Measurements from ENCODE around the gene ARPP19.

DNA sequence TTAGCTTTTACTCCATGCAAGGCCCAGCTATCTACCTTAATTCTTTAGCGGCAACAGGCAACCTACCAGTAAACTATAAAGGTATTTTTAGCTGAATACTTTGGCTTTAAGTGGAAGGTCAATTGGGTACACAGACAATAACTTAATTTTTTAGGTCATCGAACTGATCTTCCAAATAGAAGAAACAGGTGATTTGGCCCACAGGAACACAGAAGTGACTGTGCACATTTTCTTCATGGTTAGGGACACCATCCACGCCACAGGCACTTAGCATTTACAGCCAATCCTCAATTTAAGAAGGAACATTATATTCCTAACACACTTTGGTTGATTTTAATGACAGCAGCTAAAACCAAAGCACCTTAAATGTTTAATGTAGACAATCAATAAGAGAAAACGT is 1.9 kb downstream of the ARPP19 start:
- TF ChIP-seq, protein P1, sequence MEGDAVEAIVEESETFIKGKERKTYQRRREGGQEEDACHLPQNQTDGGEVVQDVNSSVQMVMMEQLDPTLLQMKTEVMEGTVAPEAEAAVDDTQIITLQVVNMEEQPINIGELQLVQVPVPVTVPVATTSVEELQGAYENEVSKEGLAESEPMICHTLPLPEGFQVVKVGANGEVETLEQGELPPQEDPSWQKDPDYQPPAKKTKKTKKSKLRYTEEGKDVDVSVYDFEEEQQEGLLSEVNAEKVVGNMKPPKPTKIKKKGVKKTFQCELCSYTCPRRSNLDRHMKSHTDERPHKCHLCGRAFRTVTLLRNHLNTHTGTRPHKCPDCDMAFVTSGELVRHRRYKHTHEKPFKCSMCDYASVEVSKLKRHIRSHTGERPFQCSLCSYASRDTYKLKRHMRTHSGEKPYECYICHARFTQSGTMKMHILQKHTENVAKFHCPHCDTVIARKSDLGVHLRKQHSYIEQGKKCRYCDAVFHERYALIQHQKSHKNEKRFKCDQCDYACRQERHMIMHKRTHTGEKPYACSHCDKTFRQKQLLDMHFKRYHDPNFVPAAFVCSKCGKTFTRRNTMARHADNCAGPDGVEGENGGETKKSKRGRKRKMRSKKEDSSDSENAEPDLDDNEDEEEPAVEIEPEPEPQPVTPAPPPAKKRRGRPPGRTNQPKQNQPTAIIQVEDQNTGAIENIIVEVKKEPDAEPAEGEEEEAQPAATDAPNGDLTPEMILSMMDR (IDR thresholded peaks at IDR 0.05; ENCODE audit: poor library complexity), result no peak
- TF ChIP-seq EZH2phosphoT487 (IDR thresholded peaks at IDR 0.05; ENCODE audit: low read depth, severe bottlenecking, unreplicated experiment), result no peak

All from hepatocyte (in vitro differentiated cells).